ENCODE results near the gene TALDO1.

- TF ChIP-seq POLR2A (IDR thresholded peaks at IDR 0.05) (no peak), CTCF (IDR thresholded peaks at IDR 0.05) (no peak)
Observed at GRCh38 chr11:746289-747157, 741 bp upstream of the TALDO1 start.

All from testis (tissue), 2 donors.